Glutamatergic neuron (in vitro differentiated cells): Measurements from ENCODE around the gene CADM1. TPM values are rescaled to one million over a fixed set of nuclear protein-coding genes. Genes with fewer than 3 reads are reported as not detected.

Experiments
- DNase-seq: peaks from one replicate; pipeline ENCODE4 v3.0.0; 2022
- H3K27ac Mint-ChIP-seq: one replicate; pipeline ENCODE4 v1.8.0; 2020; ENCODE audit warnings: mild to moderate bottlenecking, mixed read lengths, inconsistent platforms; ENCODE audit not compliant: unreplicated experiment
- H3K27me3 Mint-ChIP-seq: one replicate; pipeline ENCODE4 v1.8.0; 2020; ENCODE audit warnings: mild to moderate bottlenecking, moderate library complexity, mixed read lengths, inconsistent platforms; ENCODE audit not compliant: unreplicated experiment
- H3K36me3 Mint-ChIP-seq: one replicate; pipeline ENCODE4 v1.8.0; 2020; ENCODE audit warnings: mild to moderate bottlenecking, mixed read lengths, inconsistent platforms; ENCODE audit not compliant: unreplicated experiment
- H3K4me1 Mint-ChIP-seq: one replicate; pipeline ENCODE4 v1.8.0; 2020; ENCODE audit warnings: mild to moderate bottlenecking, low read depth, mixed read lengths, inconsistent platforms; ENCODE audit not compliant: unreplicated experiment
- H3K4me3 Mint-ChIP-seq: one replicate; pipeline ENCODE4 v1.8.0; 2020; ENCODE audit warnings: mild to moderate bottlenecking, mixed read lengths, inconsistent platforms; ENCODE audit not compliant: unreplicated experiment
- H3K9me3 Mint-ChIP-seq: one replicate; pipeline ENCODE4 v1.8.0; 2020; ENCODE audit warnings: mild to moderate bottlenecking, moderate library complexity, mixed read lengths, inconsistent platforms; ENCODE audit not compliant: unreplicated experiment
- total RNA-seq: library from RNA; stranded (reverse); fragmentation: NEBNext Ultra II Directional; extraction: Animal tissue kit (Norgen Biotek cat#: 25700); gene quantifications from one replicate; pipeline ENCODE4 v1.2.1, GENCODE V29; 2021; ENCODE audit not compliant: unreplicated experiment
- TF ChIP-seq, protein P1 (sequence below): fragments of 200-600 bp; sonication (generic); IDR thresholded peaks from one replicate; pipeline ENCODE4 v1.5.0; 2021; ENCODE audit not compliant: partially characterized antibody, unreplicated experiment

CADM1 gene
- total RNA-seq, 1 donor from 2014 or later, result 1,339 TPM

DNA sequence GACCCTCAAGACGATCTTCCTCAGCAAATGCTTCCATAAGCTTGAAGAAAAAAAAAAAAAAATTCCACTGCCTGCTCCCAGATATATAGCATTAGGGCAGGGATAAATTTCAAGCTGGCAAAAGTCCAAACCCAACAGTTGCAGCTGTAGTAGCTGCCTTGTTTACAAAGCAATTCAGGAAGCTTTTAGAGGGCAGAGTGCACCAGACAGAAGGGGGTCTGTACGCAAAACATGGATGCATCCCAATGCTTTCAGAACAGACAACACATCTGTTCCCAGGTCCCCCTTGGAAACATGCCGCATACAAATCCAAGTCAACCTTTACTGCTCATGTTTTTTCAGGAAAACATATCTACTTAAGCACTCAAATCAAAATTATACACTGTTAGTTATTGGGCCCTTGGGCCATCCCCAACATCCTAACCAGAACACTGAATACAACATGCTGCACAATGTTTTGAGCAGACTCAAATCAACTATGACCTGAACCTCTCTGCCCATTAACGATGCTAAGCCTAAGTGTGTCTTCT is 94.5 kb downstream of the CADM1 start:
- Mint-ChIP-seq H3K4me3 (peak overlapping the region; percentile 76), H3K4me1 (peaks cover 41% of the 10 kb centered on the region), H3K36me3 (no peaks in the 10 kb centered on the region), H3K27me3 (peaks cover 4% of the 10 kb centered on the region), H3K9me3 (peaks cover 19% of the 10 kb centered on the region), H3K27ac (peak overlapping the region; percentile 62)
- DNase-seq, result no peak
- TF ChIP-seq, protein P1, sequence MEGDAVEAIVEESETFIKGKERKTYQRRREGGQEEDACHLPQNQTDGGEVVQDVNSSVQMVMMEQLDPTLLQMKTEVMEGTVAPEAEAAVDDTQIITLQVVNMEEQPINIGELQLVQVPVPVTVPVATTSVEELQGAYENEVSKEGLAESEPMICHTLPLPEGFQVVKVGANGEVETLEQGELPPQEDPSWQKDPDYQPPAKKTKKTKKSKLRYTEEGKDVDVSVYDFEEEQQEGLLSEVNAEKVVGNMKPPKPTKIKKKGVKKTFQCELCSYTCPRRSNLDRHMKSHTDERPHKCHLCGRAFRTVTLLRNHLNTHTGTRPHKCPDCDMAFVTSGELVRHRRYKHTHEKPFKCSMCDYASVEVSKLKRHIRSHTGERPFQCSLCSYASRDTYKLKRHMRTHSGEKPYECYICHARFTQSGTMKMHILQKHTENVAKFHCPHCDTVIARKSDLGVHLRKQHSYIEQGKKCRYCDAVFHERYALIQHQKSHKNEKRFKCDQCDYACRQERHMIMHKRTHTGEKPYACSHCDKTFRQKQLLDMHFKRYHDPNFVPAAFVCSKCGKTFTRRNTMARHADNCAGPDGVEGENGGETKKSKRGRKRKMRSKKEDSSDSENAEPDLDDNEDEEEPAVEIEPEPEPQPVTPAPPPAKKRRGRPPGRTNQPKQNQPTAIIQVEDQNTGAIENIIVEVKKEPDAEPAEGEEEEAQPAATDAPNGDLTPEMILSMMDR, result no peak

DNA sequence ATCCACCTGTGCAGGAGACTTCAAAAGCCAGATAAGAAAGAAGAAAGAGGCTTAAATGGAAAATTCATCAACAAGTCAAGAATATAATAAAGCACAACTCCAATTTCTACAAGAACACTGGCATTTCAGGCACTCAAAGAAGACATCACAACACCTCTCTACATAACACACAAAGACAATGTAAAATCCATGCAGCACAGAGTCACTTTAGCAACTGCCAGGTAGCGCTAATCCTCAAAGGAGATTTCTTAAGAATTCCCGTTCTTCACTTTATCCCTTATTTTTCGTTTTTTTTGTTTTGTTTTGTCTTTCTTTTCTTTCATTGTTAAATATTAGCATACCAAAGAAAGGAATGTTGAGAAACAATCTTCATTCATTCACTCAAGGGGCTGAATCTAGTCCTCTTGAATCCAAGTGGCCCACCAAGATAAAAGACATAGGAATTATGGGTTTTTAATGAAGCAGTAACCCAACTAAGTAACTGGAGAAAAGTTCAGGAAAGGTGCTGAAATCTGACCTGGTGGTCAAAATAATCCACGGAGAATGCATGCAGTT is 95.0 kb downstream of the CADM1 start:
- Mint-ChIP-seq H3K27ac (peak overlapping the region; percentile 31), H3K27me3 (peaks cover 4% of the 10 kb centered on the region), H3K36me3 (no peaks in the 10 kb centered on the region), H3K9me3 (peaks cover 19% of the 10 kb centered on the region), H3K4me1 (peaks cover 39% of the 10 kb centered on the region), H3K4me3 (peak overlapping the region; percentile 76)
- no peak for DNase-seq
- TF ChIP-seq, protein P1, result no peak

DNA sequence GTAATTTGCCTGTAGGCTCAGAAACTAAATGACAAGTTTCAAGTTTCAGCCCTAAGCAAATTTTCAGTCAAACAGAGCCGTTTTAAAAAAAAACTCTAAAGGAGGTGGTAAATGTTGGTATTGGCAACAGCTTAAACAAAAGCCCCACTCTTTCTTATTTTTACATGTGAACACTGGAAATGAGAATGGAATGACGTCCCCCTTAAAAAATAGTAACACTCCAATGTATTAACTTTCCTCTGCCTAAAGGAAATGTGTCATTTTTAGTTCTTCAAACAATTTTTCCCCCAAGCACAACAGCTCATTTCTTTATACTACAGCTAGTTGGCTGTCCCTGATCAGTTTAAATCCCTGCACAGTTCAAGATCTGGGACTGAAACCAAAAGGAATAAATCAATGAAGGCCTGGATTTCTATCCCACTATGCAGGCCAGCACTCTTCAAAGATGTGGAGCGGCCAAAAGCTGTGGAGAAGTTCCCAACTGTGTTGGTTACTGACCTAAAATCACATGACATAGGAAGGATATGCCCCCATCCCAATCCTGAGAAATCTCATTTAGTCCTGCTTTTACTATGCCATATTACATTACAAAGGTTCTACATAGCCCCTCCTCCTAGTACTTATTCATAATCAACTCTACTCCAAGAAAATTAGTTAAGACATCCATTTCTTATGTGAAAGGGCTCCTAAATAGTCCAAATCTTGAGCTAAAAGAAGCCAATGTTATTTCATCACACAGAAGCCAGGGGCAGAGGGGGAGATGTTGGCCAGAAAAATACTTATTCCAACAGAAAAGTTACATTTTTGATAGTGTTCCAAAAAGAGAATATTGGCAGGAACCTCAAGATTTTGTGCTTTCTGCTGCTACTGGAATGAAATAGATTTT is 95.9 kb downstream of the CADM1 start:
- TF ChIP-seq, protein P1, result no peak
- H3K36me3 Mint-ChIP-seq, result no peaks in the 10 kb centered on the region
- H3K9me3 Mint-ChIP-seq, result peaks cover 16% of the 10 kb centered on the region
- peaks cover 37% of the 10 kb centered on the region for H3K4me1 Mint-ChIP-seq
- DNase-seq, result no peak
- peaks cover 4% of the 10 kb centered on the region for H3K27me3 Mint-ChIP-seq
- peak overlapping the region; percentile 31 for H3K27ac Mint-ChIP-seq
- peak overlapping the region; percentile 9 for H3K4me3 Mint-ChIP-seq

DNA sequence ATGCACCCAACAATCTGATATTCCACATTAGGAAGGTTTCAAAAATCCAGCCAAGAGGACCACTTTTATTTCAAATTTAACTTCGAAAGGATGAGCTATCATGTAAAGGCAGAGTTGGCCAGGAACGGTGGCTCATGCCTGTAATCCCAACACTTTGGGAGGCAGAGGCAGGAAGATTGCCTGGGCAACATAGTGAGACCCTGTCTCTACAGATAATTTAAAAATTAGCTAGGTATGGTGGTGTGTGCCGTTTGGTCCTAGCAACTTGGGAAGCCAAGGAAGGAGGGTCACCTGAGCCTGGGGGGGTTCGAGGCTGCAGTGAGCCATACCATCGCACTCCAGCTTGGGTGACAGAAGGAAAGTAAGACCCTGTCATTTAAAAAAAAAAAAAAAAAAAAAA is 96.7 kb downstream of the CADM1 start:
- peaks cover 37% of the 10 kb centered on the region for H3K4me1 Mint-ChIP-seq
- no peak overlapping the region for H3K4me3 Mint-ChIP-seq
- TF ChIP-seq, protein P1, result no peak
- H3K9me3 Mint-ChIP-seq, result peaks cover 16% of the 10 kb centered on the region
- no peak for DNase-seq
- no peak overlapping the region for H3K27ac Mint-ChIP-seq
- peaks cover 4% of the 10 kb centered on the region for H3K27me3 Mint-ChIP-seq
- no peaks in the 10 kb centered on the region for H3K36me3 Mint-ChIP-seq

DNA sequence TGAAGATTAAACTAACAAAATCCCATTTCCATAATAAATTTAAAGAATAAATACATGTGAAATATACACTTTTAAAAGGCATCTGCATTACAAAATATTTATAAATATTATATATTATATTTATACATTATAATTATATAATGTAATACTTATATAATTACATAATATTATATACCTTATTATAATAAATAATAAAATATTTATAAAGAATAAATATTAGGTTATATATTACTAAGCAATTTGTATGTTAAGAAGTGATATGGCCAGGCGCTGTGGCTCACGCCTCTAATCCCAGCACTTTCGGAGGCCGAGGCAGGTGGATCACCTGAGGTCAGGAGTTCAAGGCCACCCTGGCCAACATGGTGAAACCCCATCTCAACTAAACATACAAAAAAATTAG is 97.8 kb downstream of the CADM1 start:
- Mint-ChIP-seq H3K4me3 (no peak overlapping the region), H3K9me3 (peaks cover 17% of the 10 kb centered on the region), H3K4me1 (peaks cover 38% of the 10 kb centered on the region), H3K36me3 (no peaks in the 10 kb centered on the region), H3K27ac (no peak overlapping the region), H3K27me3 (peaks cover 4% of the 10 kb centered on the region)
- no peak for DNase-seq
- TF ChIP-seq, protein P1, result no peak
